ENCODE measurements around the gene KCNJ5.
"Not testable (repeated sequence)": the region's sequence is repeated elsewhere in the genome, so short reads cannot be mapped to it uniquely, and the experiment has no call there.

KCNJ5 gene

DNA sequence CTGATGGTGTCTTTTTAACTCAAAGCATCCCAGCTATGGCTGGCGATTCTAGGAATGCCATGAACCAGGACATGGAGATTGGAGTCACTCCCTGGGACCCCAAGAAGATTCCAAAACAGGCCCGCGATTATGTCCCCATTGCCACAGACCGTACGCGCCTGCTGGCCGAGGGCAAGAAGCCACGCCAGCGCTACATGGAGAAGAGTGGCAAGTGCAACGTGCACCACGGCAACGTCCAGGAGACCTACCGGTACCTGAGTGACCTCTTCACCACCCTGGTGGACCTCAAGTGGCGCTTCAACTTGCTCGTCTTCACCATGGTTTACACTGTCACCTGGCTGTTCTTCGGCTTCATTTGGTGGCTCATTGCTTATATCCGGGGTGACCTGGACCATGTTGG lies 20.1 kb downstream of the KCNJ5 start:
- no peak for DNase-seq (ENCODE audit: low read depth in 2 of 2, low spot score in 1 of 2)

DNA sequence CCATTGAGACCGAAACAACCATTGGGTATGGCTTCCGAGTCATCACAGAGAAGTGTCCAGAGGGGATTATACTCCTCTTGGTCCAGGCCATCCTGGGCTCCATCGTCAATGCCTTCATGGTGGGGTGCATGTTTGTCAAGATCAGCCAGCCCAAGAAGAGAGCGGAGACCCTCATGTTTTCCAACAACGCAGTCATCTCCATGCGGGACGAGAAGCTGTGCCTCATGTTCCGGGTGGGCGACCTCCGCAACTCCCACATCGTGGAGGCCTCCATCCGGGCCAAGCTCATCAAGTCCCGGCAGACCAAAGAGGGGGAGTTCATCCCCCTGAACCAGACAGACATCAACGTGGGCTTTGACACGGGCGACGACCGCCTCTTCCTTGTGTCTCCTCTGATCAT lies 20.5 kb downstream of the KCNJ5 start:
- no peak for DNase-seq (ENCODE audit: low read depth in 2 of 2, low spot score in 1 of 2)

GRCh38 chr11:128913806-128914205 lies 22.6 kb downstream of the KCNJ5 start:
- DNase-seq (ENCODE audit: low read depth in 2 of 2, low spot score in 1 of 2), result no peak

- no peak for DNase-seq (ENCODE audit: low read depth in 2 of 2, low spot score in 1 of 2)
Measured at GRCh38 chr11:128914216-128915148, 23.3 kb downstream of the KCNJ5 start.

DNA sequence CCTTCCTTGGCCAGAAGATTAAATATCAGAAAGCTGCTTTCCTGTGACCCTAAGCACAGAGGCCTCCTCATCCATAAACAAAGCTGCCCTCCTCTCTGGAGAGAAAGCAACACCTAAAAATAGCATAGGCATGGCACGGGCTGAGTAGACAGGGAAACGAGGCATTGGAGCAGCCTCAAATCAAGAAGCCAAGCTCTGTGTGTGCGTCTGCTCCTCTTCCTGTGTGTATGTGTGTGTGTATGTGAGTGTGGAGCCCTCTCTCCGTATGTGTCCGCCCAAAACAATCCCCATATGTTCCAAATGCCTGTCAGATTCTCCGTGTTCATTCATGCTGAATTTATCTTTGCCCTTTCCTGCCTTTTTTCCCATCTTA lies 24.0 kb downstream of the KCNJ5 start:
- DNase-seq (ENCODE audit: low read depth in 2 of 2, low spot score in 1 of 2), result no peak

GRCh38 chr11:128916037-128916572 lies 24.9 kb downstream of the KCNJ5 start:
- DNase-seq (ENCODE audit: low read depth in 2 of 2, low spot score in 1 of 2), result no peak

DNA sequence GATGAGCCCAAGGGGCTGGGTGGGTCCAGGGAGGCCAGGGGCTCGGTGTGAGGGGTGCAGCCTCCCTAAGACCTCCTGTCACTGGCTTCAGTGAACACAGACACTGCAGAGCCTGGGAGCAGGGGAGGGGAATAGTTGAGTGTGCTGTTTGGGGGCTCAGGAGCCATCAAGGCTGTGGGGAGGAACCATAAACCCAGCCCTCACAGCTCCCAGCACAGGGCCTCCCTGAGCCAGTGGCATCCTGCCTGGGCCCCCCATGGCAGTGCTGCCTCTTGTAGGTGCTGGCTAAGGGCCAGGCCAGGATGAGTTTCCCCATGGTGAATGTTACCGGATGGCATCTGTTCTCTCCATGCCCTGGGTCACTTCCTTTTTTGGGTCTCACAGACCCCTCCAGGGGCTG lies 25.5 kb downstream of the KCNJ5 start:
- DNase-seq (ENCODE audit: low read depth in 2 of 2, low spot score in 1 of 2), result no peak

DNA sequence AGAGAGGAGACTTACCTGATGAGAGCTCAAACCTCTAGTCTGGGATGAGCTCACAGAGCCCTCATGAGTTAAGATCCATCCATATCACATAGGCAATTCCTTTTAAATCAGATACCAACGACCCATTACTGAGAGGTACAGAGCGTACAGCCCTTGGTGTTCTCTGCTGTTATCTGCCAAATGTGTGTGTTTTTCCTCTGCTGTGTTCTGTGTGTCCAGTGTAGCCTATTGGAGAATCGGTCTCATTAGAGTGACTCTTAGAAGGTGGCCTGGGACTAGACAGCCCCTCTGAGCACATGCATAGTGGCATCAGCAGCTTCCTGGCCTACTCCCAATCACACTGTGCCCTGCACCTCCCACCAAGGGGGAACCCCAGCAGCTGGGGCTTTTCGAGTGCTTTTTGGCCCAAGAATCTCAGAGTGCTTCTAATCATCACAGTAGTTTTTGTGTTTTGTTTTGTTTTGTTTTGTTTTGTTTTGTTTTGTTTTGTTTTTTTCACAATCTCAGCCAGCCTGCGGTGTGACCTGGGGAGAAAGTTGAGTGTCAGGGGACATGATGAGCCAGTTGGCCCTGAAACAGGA lies 26.1 kb downstream of the KCNJ5 start:
- no peak for DNase-seq (ENCODE audit: low read depth in 2 of 2, low spot score in 1 of 2)

DNA sequence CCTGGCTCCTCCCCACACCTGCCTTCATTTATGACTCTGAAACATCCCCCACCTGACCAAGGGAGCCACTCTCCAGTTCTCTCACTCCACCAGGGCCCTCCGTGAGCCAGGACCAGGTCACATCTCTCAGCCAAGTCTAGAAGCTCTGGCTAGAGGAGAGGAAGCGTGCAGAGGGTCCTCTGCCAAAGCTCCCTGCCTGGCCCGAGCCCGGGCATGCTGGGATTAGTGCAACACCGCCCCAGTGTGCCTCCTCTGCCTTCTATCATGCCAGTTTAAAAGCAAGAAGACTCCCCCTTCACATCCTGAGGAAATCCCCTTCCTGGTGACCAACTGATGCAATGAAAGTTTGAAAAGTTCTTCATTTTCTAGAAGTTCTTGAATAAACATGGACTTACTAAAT lies 28.1 kb downstream of the KCNJ5 start:
- no peak for DNase-seq (ENCODE audit: low read depth in 2 of 2, low spot score in 1 of 2)

- not testable (repeated sequence) for DNase-seq (ENCODE audit: low read depth in 2 of 2, low spot score in 1 of 2)
Measured at GRCh38 chr11:128919635-128920034, 28.5 kb downstream of the KCNJ5 start.

DNA sequence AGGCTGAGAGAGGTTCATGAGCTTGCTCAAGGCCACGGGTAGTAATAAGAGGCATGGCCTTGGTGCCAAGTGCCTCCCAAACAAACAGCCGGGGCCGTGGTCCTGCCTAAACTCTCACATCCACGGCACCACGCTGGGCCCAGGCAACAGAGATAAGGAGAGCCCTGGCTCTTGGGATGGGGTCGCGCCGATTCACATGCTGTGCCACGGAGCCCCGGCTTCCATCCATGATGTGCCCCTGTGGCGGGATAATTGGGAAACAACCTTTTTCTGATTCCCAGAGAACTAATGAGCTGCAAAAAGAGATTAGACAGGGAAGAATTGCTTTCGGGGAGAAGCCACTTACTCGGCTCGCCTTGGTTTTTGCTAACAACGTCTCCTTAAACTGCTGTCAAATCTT lies 29.5 kb downstream of the KCNJ5 start:
- no peak for DNase-seq (ENCODE audit: low read depth in 2 of 2, low spot score in 1 of 2)

- no peak for DNase-seq (ENCODE audit: low read depth in 2 of 2, low spot score in 1 of 2)
Measured at GRCh38 chr11:128921793-128922192, 30.6 kb downstream of the KCNJ5 start.

DNA sequence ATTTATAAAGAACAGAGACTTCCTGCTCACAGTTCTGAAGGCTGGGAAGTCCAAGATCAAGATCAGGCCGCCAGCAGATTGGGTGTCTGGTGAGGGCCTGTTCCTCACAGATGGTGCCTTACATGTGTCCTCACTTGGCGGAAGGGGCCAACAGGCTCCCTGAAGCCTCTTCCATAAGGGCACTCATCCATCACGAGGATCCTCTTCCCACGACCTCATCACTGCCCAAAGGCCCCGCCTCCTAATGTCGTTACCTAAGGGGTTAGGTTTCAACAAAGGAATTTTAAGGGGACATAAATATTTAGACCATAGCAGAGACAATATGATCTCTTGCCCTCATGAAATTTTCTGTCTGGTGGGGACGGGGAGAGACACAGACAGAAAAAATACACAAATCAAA lies 32.9 kb downstream of the KCNJ5 start:
- no peak for DNase-seq (ENCODE audit: low read depth in 2 of 2, low spot score in 1 of 2)

DNA sequence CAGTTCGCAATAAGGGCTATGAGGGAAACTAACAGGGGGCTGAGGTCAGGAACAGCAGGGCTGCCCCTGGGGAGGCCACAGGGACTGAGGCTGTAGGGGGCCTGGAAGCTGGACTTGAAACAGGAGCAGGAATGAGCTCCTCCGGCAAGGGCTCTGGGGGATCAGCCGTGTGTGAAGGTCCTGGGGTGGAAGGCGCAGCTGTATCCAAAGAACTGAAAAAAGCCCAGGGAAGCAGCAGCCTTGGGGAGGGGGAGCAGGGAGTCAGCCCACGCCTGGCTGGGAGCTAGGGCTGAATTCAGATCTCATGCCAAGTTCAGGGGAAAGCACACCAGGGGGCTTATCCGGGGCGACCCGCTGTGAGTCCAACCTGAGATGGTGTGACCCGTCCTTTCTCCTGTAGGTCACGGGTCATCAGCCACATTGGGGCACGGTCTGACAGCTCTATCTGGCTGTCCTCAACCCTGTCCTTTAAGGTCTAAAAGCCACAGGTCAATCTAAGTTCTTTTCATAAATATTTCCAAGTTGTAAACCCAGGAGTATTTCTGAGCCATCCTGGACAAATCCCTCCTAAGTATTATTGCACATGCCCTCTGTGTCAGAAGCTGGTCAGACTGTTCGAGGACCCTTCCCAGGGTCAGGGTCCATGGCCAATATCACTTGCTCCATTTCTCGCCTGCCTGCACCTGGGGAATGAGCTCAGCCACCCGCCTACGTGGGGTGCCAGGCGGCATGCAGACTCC lies 33.5 kb downstream of the KCNJ5 start:
- DNase-seq (ENCODE audit: low read depth in 2 of 2, low spot score in 1 of 2), result no peak

DNA sequence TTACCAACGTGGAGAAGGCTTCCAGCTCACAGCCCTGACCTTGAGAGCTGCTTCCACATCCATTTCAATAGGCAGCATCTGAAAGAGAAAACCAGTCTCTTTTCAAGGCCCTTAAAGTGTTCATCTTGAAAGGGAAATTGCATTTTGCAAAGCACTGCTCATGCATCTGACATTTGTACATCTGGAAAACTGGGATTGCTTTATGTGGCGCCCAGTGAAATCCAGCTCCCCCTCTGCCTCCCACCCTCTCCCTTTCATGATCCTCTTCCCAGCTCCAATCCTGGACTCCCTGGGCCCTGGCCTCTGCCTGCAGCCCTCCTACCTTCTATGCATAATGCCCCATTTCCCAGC lies 34.1 kb downstream of the KCNJ5 start:
- DNase-seq (ENCODE audit: low read depth in 2 of 2, low spot score in 1 of 2), result no peak

- DNase-seq (ENCODE audit: low read depth in 2 of 2, low spot score in 1 of 2), result no peak
Measured at GRCh38 chr11:128926000-128926399, 34.8 kb downstream of the KCNJ5 start.

GRCh38 chr11:128926437-128927107 lies 35.4 kb downstream of the KCNJ5 start:
- DNase-seq (ENCODE audit: low read depth in 2 of 2, low spot score in 1 of 2), result no peak

- DNase-seq (ENCODE audit: low read depth in 2 of 2, low spot score in 1 of 2), result no peak
Measured at GRCh38 chr11:128927108-128927461, 35.9 kb downstream of the KCNJ5 start.

- DNase-seq (ENCODE audit: low read depth in 2 of 2, low spot score in 1 of 2), result no peak
Measured at GRCh38 chr11:128927683-128928336, 36.7 kb downstream of the KCNJ5 start.

- DNase-seq (ENCODE audit: low read depth in 2 of 2, low spot score in 1 of 2), result no peak
Measured at GRCh38 chr11:128928400-128928799, 37.2 kb downstream of the KCNJ5 start.

DNA sequence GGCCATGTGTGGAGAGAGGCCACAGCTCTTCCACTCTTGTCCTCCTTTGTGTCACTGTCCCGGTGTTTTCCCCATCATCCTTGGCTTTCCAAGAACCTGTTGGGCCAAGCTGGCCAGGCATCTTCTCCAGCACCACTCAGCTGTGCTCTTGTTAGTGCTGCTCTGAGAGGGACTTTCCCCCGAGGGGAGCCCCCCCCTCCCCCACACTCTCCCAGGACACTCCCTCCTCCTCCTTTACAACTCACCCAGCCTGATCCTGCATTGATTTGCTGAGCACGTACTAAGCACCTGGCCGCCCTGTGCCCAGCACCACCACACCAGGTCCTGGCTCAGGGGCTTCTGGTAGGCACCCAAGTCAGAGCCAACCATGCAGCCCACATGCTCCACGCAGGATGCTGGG lies 38.3 kb downstream of the KCNJ5 start:
- DNase-seq (ENCODE audit: low read depth in 2 of 2, low spot score in 1 of 2), result no peak
